DOHH2 (cell line): ENCODE data around the gene SYT1.

Source experiments
- H3F3A ChIP-seq: fragments of 200-600 bp; sonication (generic), shearing (Covaris generic); 2 replicates; pipeline ENCODE4 v1.6.0; 2016; ENCODE audit warnings: antibody characterized with exemption, mild to moderate bottlenecking; ENCODE audit not compliant: control insufficient read depth, insufficient read depth
- H3K27ac ChIP-seq: fragments of 200-600 bp; sonication (generic); 2 replicates; pipeline ENCODE4 v1.5.1; 2014; ENCODE audit warnings: low read depth, mild to moderate bottlenecking, low read length, moderate library complexity
- H3K27me3 ChIP-seq: fragments of 200-600 bp; sonication (generic); 2 replicates; pipeline ENCODE4 v1.6.1; 2014; ENCODE audit warnings: mild to moderate bottlenecking, low read length, mixed read lengths; ENCODE audit not compliant: control insufficient read depth
- H3K36me3 ChIP-seq: fragments of 200-600 bp; sonication (generic); 2 replicates; pipeline ENCODE4 v1.6.1; 2014; ENCODE audit warnings: mild to moderate bottlenecking, low read length, moderate library complexity, mixed read lengths; ENCODE audit not compliant: control insufficient read depth
- H3K4me1 ChIP-seq: fragments of 200-600 bp; sonication (generic); 2 replicates; pipeline ENCODE4 v1.6.1; 2014; ENCODE audit warnings: mild to moderate bottlenecking, low read length, mixed read lengths; ENCODE audit not compliant: control insufficient read depth
- H3K4me2 ChIP-seq: fragments of 200-600 bp; sonication (generic); 2 replicates; pipeline ENCODE4 v1.6.0; 2014; ENCODE audit warnings: mild to moderate bottlenecking, low read length, moderate library complexity
- H3K4me3 ChIP-seq: fragments of 200-600 bp; sonication (generic); 2 replicates; pipeline ENCODE4 v1.5.1; 2014; ENCODE audit warnings: mild to moderate bottlenecking, low read length, mixed read lengths
- H3K79me2 ChIP-seq: fragments of 200-600 bp; sonication (generic); 2 replicates; pipeline ENCODE4 v1.6.1; 2014; ENCODE audit warnings: mild to moderate bottlenecking, low read length, mixed read lengths; ENCODE audit not compliant: control insufficient read depth
- H3K9me2 ChIP-seq: fragments of 200-600 bp; sonication (generic); replicated peaks from 2 replicates; pipeline ENCODE4 v1.6.1; 2014; ENCODE audit warnings: mild to moderate bottlenecking, low read length, mixed read lengths; ENCODE audit not compliant: control insufficient read depth
- H3K9me3 ChIP-seq: fragments of 200-600 bp; sonication (generic); 2 replicates; pipeline ENCODE4 v1.6.1; 2014; ENCODE audit warnings: antibody characterized with exemption, low read length, mixed read lengths; ENCODE audit not compliant: control insufficient read depth, insufficient read depth
- H4K20me1 ChIP-seq: fragments of 200-600 bp; sonication (generic); 2 replicates; pipeline ENCODE4 v1.6.0; 2014; ENCODE audit warnings: low read depth, mild to moderate bottlenecking, antibody characterized with exemption, low read length, moderate library complexity; ENCODE audit not compliant: control insufficient read depth, insufficient read depth
- CTCF ChIP-seq: fragments of 200-600 bp; sonication (generic); IDR thresholded peaks from one replicate; pipeline ENCODE4 v1.5.1; 2014; ENCODE audit warnings: antibody characterized with exemption, mild to moderate bottlenecking, low read depth, low read length; ENCODE audit not compliant: poor library complexity, severe bottlenecking
- EZH2phosphoT487 ChIP-seq: fragments of 200-600 bp; sonication (generic); IDR thresholded peaks from 2 replicates; pipeline ENCODE4 v1.6.1; 2017; ENCODE audit warnings: borderline replicate concordance, mild to moderate bottlenecking, antibody characterized with exemption, low read length, moderate library complexity, mixed read lengths

Gene SYT1

GRCh38 chr12:79098530-79098929 is 234.0 kb downstream of the SYT1 start:
- no peaks in the 10 kb centered on the region for H3K36me3 ChIP-seq
- no peak overlapping the region for H3K4me3 ChIP-seq
- no peaks in the 10 kb centered on the region for H3K9me2 ChIP-seq
- H4K20me1 ChIP-seq = no peaks in the 10 kb centered on the region
- no peaks in the 10 kb centered on the region for H3K4me1 ChIP-seq
- H3K9me3 ChIP-seq = no peaks in the 10 kb centered on the region
- no peaks in the 10 kb centered on the region for H3K27me3 ChIP-seq
- no peak overlapping the region for H3K4me2 ChIP-seq
- no peak overlapping the region for H3K27ac ChIP-seq
- no peak for TF ChIP-seq EZH2phosphoT487
- TF ChIP-seq CTCF = no peak
- H3F3A ChIP-seq = no peaks in the 10 kb centered on the region
- no peaks in the 10 kb centered on the region for H3K79me2 ChIP-seq

- H3K9me2 ChIP-seq = no peaks in the 10 kb centered on the region
- H3K27ac ChIP-seq = no peak overlapping the region
- TF ChIP-seq EZH2phosphoT487 = no peak
- TF ChIP-seq CTCF = no peak
- no peaks in the 10 kb centered on the region for H4K20me1 ChIP-seq
- H3K4me2 ChIP-seq = no peak overlapping the region
- H3F3A ChIP-seq = no peaks in the 10 kb centered on the region
- no peaks in the 10 kb centered on the region for H3K36me3 ChIP-seq
- no peaks in the 10 kb centered on the region for H3K79me2 ChIP-seq
- H3K4me3 ChIP-seq = no peak overlapping the region
- H3K4me1 ChIP-seq = no peaks in the 10 kb centered on the region
- no peaks in the 10 kb centered on the region for H3K9me3 ChIP-seq
- no peaks in the 10 kb centered on the region for H3K27me3 ChIP-seq
These were observed 244.4 kb downstream of the SYT1 start for GRCh38 chr12:79108962-79109361.

- Histone ChIP-seq H3K4me2 (no peak overlapping the region), H3K4me1 (no peaks in the 10 kb centered on the region), H3K79me2 (no peaks in the 10 kb centered on the region), H3K36me3 (no peaks in the 10 kb centered on the region), H3K27ac (no peak overlapping the region), H3F3A (no peaks in the 10 kb centered on the region), H3K4me3 (no peak overlapping the region), H3K9me2 (no peaks in the 10 kb centered on the region), H3K27me3 (no peaks in the 10 kb centered on the region), H4K20me1 (no peaks in the 10 kb centered on the region), H3K9me3 (no peaks in the 10 kb centered on the region)
- TF ChIP-seq EZH2phosphoT487 (no peak), CTCF (no peak)
These were observed 250.3 kb downstream of the SYT1 start for GRCh38 chr12:79114896-79115295.

GRCh38 chr12:79115743-79116142 is 251.2 kb downstream of the SYT1 start:
- no peak overlapping the region for H3K27ac ChIP-seq
- H3K4me2 ChIP-seq = no peak overlapping the region
- no peaks in the 10 kb centered on the region for H3K9me2 ChIP-seq
- TF ChIP-seq CTCF = no peak
- TF ChIP-seq EZH2phosphoT487 = no peak
- no peaks in the 10 kb centered on the region for H3K36me3 ChIP-seq
- H3K79me2 ChIP-seq = no peaks in the 10 kb centered on the region
- no peaks in the 10 kb centered on the region for H3F3A ChIP-seq
- H3K27me3 ChIP-seq = no peaks in the 10 kb centered on the region
- no peak overlapping the region for H3K4me3 ChIP-seq
- no peaks in the 10 kb centered on the region for H3K4me1 ChIP-seq
- H3K9me3 ChIP-seq = no peaks in the 10 kb centered on the region
- H4K20me1 ChIP-seq = no peaks in the 10 kb centered on the region
